CD4-positive, alpha-beta T cell treated with Interleukin-15 for 1 hour (primary cell): ENCODE measurements around the gene DMRT3.
A peak's percentile ranks its signal among the peaks of the same experiment; 100 is the strongest.

Source experiments
- DNase-seq: peaks from one replicate; pipeline ENCODE4 v3.0.0-alpha.2; 2020

The DMRT3 gene

DNA sequence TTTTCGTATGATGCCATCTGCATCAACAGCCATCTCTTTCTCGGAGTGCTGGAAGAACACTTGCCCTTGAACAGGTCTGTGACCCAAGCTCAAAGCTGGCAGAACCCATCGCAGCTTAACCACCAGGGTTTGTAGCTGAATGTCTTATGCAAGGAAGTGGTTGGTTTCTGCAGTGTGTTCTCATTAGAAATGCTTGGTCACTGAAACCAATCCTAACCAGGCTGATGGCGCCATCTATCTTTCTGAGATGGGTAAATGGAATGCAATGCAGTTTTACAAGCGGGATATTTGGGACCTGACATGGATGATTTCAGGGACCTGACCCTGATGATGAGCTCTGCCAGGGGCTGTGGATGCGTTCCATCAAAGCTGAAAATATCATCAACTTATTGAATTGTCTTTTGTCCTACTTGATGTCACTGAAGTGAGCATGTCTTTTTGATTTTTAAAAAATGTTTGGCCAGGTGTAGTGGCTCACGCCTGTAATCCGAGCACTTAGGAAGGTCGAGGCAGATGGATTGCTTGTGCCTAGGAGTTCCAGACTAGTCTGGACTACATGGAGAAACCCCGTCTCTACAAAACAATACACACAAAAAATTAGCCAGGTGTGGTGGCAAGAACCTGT, 28.7 kb downstream of the DMRT3 start:
- peak; percentile 19 for DNase-seq

GRCh38 chr9:1007312-1007711, 30.9 kb downstream of the DMRT3 start:
- no peak for DNase-seq

- DNase-seq: no peak
These were observed 31.8 kb downstream of the DMRT3 start for GRCh38 chr9:1008216-1008615.

- DNase-seq: peak; percentile 67
These were observed 32.7 kb downstream of the DMRT3 start for GRCh38 chr9:1009101-1009707.

GRCh38 chr9:1013021-1013420, 36.6 kb downstream of the DMRT3 start:
- no peak for DNase-seq

DNA sequence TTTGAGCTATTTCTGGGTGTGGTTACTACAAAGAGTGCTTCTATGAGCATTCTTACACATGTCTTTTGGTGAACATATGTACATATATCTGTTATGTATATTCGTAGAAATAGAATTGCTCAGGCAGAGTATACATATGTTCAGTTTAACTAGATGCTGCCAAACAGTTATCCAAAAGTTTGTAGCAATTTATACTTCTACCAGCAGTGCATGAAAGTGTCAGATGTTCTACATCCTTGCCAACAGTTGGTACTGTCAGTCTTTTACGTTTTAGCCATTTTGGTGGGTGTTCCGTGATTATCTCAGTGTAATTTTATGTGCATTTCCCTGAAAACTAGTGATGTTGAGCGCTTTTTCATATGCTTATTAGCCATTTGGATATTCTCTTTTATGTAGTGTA, 37.8 kb downstream of the DMRT3 start:
- DNase-seq: no peak

DNA sequence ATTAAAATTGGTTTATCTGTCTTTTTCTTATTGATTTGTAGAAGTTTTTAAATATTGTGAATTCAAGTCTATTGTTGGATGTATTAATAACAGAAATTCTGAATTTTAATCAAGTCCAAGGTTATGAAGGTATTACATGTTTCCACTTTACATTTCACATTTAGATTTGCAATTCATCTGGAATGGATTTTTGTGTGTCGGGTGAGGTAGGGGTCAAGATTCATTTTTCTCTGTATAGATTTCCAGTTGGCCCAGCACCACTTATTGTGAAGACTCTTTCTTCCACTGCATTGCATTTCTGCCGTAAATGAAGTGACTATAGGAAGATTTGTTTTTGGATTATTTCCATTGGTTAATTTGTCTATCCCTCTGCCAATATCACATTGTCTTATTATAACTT, 38.2 kb downstream of the DMRT3 start:
- no peak for DNase-seq

DNA sequence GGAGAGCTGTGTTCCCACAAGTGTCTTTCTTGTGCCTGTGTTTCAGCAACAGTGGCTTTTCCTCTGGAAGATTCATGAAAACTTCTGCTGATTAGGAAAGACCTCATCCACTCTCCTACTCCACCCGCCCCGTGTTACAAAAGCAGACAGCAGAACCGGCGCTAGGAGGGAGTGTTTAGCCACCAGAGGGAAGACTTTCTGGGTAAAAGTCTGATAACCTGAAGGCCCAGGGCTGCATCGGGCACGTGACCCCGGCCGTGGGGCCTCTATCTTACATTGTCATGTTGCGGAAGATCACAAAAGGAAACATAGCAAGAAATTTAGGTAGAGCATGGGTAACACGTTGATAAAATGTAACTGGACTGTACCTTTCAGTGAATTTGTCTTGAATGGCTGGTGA, 41.7 kb downstream of the DMRT3 start:
- DNase-seq: no peak

DNA sequence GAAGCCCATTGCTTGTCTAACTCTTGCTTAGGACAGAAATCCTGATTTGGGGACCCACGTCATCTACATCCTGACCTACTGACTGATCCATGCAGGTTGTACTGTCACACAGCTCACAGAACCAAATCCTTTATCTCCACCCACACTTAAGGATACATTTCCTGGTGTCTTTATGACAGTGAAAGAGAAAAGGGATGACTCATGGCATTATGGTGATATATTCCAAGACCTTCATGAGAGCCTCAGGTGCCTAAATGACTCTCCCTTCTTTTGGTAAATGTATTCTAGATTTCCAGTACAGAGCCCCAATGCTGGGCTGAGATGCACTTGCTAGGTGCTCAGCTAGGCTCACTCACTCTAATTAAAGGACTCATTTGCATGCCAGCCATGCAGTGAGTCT, 47.7 kb downstream of the DMRT3 start:
- DNase-seq: no peak

- DNase-seq: no peak
These were observed 48.7 kb downstream of the DMRT3 start for GRCh38 chr9:1025131-1025530.

GRCh38 chr9:1026219-1026618, 49.8 kb downstream of the DMRT3 start:
- no peak for DNase-seq

- DNase-seq: no peak
These were observed 52.2 kb downstream of the DMRT3 start for GRCh38 chr9:1028501-1029190.

GRCh38 chr9:1031951-1032601, 55.6 kb downstream of the DMRT3 start:
- no peak for DNase-seq

DNA sequence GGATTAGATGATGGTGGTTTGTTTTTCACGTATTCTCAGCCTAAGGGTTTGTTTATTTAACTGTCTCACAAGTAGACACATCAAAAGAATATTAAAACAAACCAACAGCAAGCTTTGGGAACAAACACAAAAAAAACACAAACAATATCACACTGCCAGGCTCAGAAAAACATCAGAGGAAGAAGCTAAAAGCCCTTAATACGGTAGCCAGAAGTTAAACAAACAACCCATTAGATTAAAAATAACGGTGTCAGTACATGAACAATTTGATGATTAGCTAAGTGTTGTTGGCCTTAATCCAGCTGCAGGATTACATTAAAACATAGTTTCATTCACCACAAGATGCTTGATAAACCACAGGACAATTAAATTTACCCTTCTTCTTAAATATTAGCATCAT, 57.8 kb downstream of the DMRT3 start:
- no peak for DNase-seq

DNA sequence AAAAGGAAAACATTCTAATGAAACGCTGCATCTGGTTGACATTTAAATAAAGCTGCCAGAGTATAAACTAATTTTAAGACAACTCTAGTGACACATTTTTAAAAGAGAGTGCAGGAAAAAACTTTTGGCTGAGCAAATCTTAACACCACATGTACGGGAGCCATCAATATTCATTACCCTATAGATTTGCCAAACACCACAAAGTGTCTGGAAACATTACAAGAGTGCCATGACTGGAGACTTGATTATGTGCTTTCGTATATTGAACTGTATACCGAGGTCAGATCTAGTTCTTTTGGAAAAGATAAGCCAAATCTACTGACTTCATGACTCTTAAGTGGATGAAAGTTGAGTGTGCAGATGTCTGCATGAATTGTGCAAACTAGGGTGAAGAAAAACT, 63.1 kb downstream of the DMRT3 start:
- DNase-seq: no peak
